HCT116 (cell line): ENCODE results near the gene PTPRF. TPM values are rescaled to one million over a fixed set of nuclear protein-coding genes. Genes with fewer than 3 reads are reported as not detected.

Experiments used
- ATAC-seq: fragments of 200-7000 bp; cut with Tn5 transposase; 2 replicates; pipeline ENCODE4 v1.9.1; 2020; ENCODE audit warnings: mild to moderate bottlenecking, moderate library complexity
- BruUV-seq: library from RNA; stranded (reverse); fragments of 400-500 nt; replicated peaks from 2 replicates; lab custom pipeline; 2021; lab: Mats Ljungman, UMichigan
- CTCF ChIA-PET: fragments of 300-600 bp; sonication (Branson Sonifier 250); formaldehyde crosslinking; loops from one replicate; lab custom pipeline; 2021; ENCODE audit warnings: antibody characterized with exemption; lab: Charles Lee
- POLR2A ChIA-PET: fragments of 300-600, 350-600 bp; sonication (Branson Sonifier 250); formaldehyde crosslinking; loops from one replicate; lab custom pipeline; 2021; ENCODE audit warnings: antibody characterized with exemption; lab: Charles Lee
- RAD21 ChIA-PET, 2 experiments: fragments of 300-600 bp; sonication (Branson Sonifier 250); formaldehyde crosslinking; loops; one replicate each; lab custom pipeline; 2023; ENCODE audit warnings: low total read pairs in 2 of 2; ENCODE audit not compliant: uncharacterized antibody in 2 of 2, unreplicated experiment in 2 of 2, low non-redundant PET in 1 of 2; lab: Charles Lee
- DNase-seq: peaks from one replicate; pipeline ENCODE4 v3.0.0-alpha.2; 2010; ENCODE audit warnings: low read depth, low spot score
- H2AFZ ChIP-seq: fragments of 200-600 bp; shearing (Covaris generic), sonication (generic); 2 replicates; pipeline ENCODE4 v1.6.1; 2017; ENCODE audit warnings: low read depth, mixed run types, mixed read lengths, antibody characterized with exemption, low read length; ENCODE audit not compliant: poor library complexity, severe bottlenecking
- H3K27ac ChIP-seq: 2 replicates; pipeline ENCODE4 v1.5.1; 2012; ENCODE audit warnings: low read depth, low read length
- H3K27me3 ChIP-seq: fragments of 200-600 bp; sonication (generic); 2 replicates; pipeline ENCODE4 v1.6.1; 2016; ENCODE audit warnings: mixed run types, low read length, mixed read lengths; ENCODE audit not compliant: insufficient read depth
- H3K36me3 ChIP-seq, 2 experiments: fragments of 200-500 bp in 1 of 2; fragments of 200-600 bp in 1 of 2; sonication (Bioruptor generic) in 1 of 2; sonication (generic) in 1 of 2; 2 replicates each; pipeline versions ENCODE4 v1.5.1 to v1.6.1; 2014 to 2016; ENCODE audit warnings: low read length in 2 of 2, inconsistent platforms in 1 of 2, mixed read lengths in 1 of 2, mixed run types in 1 of 2; ENCODE audit not compliant: insufficient read depth in 2 of 2, control insufficient read depth in 1 of 2
- H3K4me1 ChIP-seq, 2 experiments: fragments of 200-600 bp in 1 of 2; sonication (generic) in 1 of 2; 2 replicates each; pipeline versions ENCODE4 v1.5.1 to v1.6.1; 2012 to 2017; ENCODE audit warnings: low read length in 2 of 2, inconsistent platforms in 1 of 2, mild to moderate bottlenecking in 1 of 2, mixed read lengths in 1 of 2, mixed run types in 1 of 2, moderate library complexity in 1 of 2; ENCODE audit not compliant: insufficient read depth in 2 of 2, control insufficient read depth in 1 of 2
- H3K4me2 ChIP-seq: fragments of 200-600 bp; sonication (generic); 2 replicates; pipeline ENCODE4 v1.6.1; 2017; ENCODE audit warnings: mixed run types, low read length, mixed read lengths
- H3K4me3 ChIP-seq, 2 experiments: fragments of 200-600 bp in 1 of 2; sonication (generic) in 1 of 2; replicated peaks in 1 of 2; 2 replicates each; pipeline ENCODE4 v1.5.1; 2011 to 2016; ENCODE audit warnings: low read length in 2 of 2, control low read depth in 1 of 2, low read depth in 1 of 2, mild to moderate bottlenecking in 1 of 2, mixed read lengths in 1 of 2, mixed run types in 1 of 2
- H3K79me2 ChIP-seq: fragments of 200-600 bp; sonication (generic); 2 replicates; pipeline ENCODE4 v1.6.1; 2017; ENCODE audit warnings: mild to moderate bottlenecking, mixed run types, low read length, moderate library complexity, mixed read lengths; ENCODE audit not compliant: insufficient read depth
- H3K9ac ChIP-seq: fragments of 200-600 bp; sonication (generic); 2 replicates; pipeline ENCODE4 v1.6.1; 2016; ENCODE audit warnings: low read length, mixed read lengths
- H3K9me2 ChIP-seq: fragments of 200-600 bp; sonication (generic), shearing (Covaris generic); 2 replicates; pipeline ENCODE4 v1.6.1; 2017; ENCODE audit warnings: mixed run types, mild to moderate bottlenecking, moderate library complexity; ENCODE audit not compliant: insufficient read depth
- H3K9me3 ChIP-seq, 2 experiments: fragments of 200-500 bp in 1 of 2; fragments of 200-600 bp in 1 of 2; sonication (Bioruptor generic) in 1 of 2; sonication (generic) in 1 of 2; 2 replicates each; pipeline ENCODE4 v1.6.1; 2014 to 2017; ENCODE audit warnings: low read length in 2 of 2, mixed read lengths in 2 of 2, inconsistent platforms in 1 of 2, low read depth in 1 of 2, mild to moderate bottlenecking in 1 of 2, mixed run types in 1 of 2, moderate library complexity in 1 of 2; ENCODE audit not compliant: control insufficient read depth in 1 of 2, insufficient read depth in 1 of 2
- H4K20me1 ChIP-seq: fragments of 200-600 bp; sonication (generic), shearing (Covaris generic); 2 replicates; pipeline ENCODE4 v1.6.1; 2017; ENCODE audit warnings: mixed run types, mild to moderate bottlenecking, moderate library complexity; ENCODE audit not compliant: insufficient read depth
- CBX3 ChIP-seq: IDR thresholded peaks from 2 replicates; pipeline ENCODE4 v1.6.1; 2012; ENCODE audit warnings: low read depth
- CEBPB ChIP-seq: IDR thresholded peaks from 2 replicates; pipeline ENCODE4 v1.6.1; 2012; ENCODE audit warnings: low read depth
- EGR1 ChIP-seq: IDR thresholded peaks from 2 replicates; pipeline ENCODE4 v1.6.1; 2012; ENCODE audit warnings: low read depth
- ELF1 ChIP-seq: IDR thresholded peaks from 2 replicates; pipeline ENCODE4 v1.6.1; 2012; ENCODE audit warnings: low read depth, borderline replicate concordance
- EZH2 ChIP-seq: fragments of 200-600 bp; sonication (generic); IDR thresholded peaks from 2 replicates; pipeline ENCODE4 v1.6.1; 2017; ENCODE audit warnings: antibody characterized with exemption, mixed run types
- EZH2phosphoT487 ChIP-seq: fragments of 200-600 bp; IDR thresholded peaks from 2 replicates; pipeline ENCODE4 v1.6.1; 2018; ENCODE audit warnings: antibody characterized with exemption, borderline replicate concordance
- FOSL1 ChIP-seq: IDR thresholded peaks from 2 replicates; pipeline ENCODE4 v1.6.1; 2012; ENCODE audit warnings: low read depth
- JUND ChIP-seq: IDR thresholded peaks from 2 replicates; pipeline ENCODE4 v1.6.1; 2012
- MAX ChIP-seq: IDR thresholded peaks from 2 replicates; pipeline ENCODE4 v1.6.1; 2012
- POLR2AphosphoS5 ChIP-seq: IDR thresholded peaks from 2 replicates; pipeline ENCODE4 v1.6.1; 2011; ENCODE audit warnings: mild to moderate bottlenecking, low read depth, low read length, moderate library complexity
- RAD21 ChIP-seq: IDR thresholded peaks from 2 replicates; pipeline ENCODE4 v1.6.1; 2012; ENCODE audit warnings: low read depth, mild to moderate bottlenecking
- REST ChIP-seq: IDR thresholded peaks from 2 replicates; pipeline ENCODE4 v1.6.1; 2012; ENCODE audit warnings: low read depth
- SIN3A ChIP-seq: IDR thresholded peaks from 2 replicates; pipeline ENCODE4 v1.6.1; 2012; ENCODE audit warnings: low read depth
- SP1 ChIP-seq: IDR thresholded peaks from 2 replicates; pipeline ENCODE4 v1.6.1; 2012; ENCODE audit warnings: low read depth
- SRF ChIP-seq: IDR thresholded peaks from 2 replicates; pipeline ENCODE4 v1.6.1; 2012; ENCODE audit warnings: low read depth
- TCF7L2 ChIP-seq: IDR thresholded peaks from 2 replicates; pipeline ENCODE4 v1.7.0; 2011; ENCODE audit warnings: borderline replicate concordance, inconsistent platforms; ENCODE audit not compliant: insufficient read depth, insufficient read length; ENCODE audit errors: extremely low read depth
- ZBTB33 ChIP-seq: IDR thresholded peaks from 2 replicates; pipeline ENCODE4 v1.6.1; 2011; ENCODE audit warnings: mild to moderate bottlenecking, low read length, moderate library complexity; ENCODE audit not compliant: insufficient replicate concordance; ENCODE audit errors: extremely low read depth
- ZFX ChIP-seq: fragments of 450-650 bp; IDR thresholded peaks from 2 replicates; pipeline ENCODE4 v1.6.1; 2017
- intact Hi-C: fragments of 100-400 bp; cut with micrococcal nuclease; formaldehyde crosslinking; loops from 2 replicates; pipeline ENCODE4 v1.10.0; 2022
- total RNA-seq: library from RNA; stranded (reverse); gene quantifications from one replicate; pipeline ENCODE4 v1.2.1, GENCODE V29; 2021; ENCODE audit not compliant: unreplicated experiment

The PTPRF gene
- total RNA-seq, 1 experiment from 2014 or later, result 224 TPM

GRCh38 chr1:43604192-43604591, 73.5 kb downstream of the PTPRF start:
- Histone ChIP-seq H4K20me1 (no peaks in the 10 kb centered on the region), H3K27ac (no peak overlapping the region), H3K9me3 (no peaks in the 10 kb centered on the region), H3K4me1 (no peaks in the 10 kb centered on the region), H3K9me2 (no peaks in the 10 kb centered on the region), H3K27me3 (no peaks in the 10 kb centered on the region), H3K79me2 (no peaks in the 10 kb centered on the region), H3K4me2 (no peak overlapping the region), H2AFZ (no peak overlapping the region), H3K9ac (no peak overlapping the region), H3K36me3 (peaks cover 36 to 44% of the 10 kb centered on the region in 2 experiments; a peak in 3 of 4 replicates), H3K4me3 (no peak overlapping the region)
- intact Hi-C loops, result no loop called here
- CTCF ChIA-PET, result no interaction called here
- ATAC-seq (no peak), DNase-seq (no peak)
- TF ChIP-seq SP1, result no peak
- TF ChIP-seq MAX, result no peak
- no peak for TF ChIP-seq CBX3
- no peak for TF ChIP-seq EZH2phosphoT487
- TF ChIP-seq REST, result no peak
- TF ChIP-seq FOSL1, result no peak
- TF ChIP-seq SRF, result no peak
- TF ChIP-seq JUND, result no peak
- no peak for TF ChIP-seq EGR1
- no peak for TF ChIP-seq ZFX
- no peak for TF ChIP-seq RAD21
- no peak for TF ChIP-seq CEBPB
- no peak for TF ChIP-seq ELF1
- no peak for TF ChIP-seq POLR2AphosphoS5
- TF ChIP-seq TCF7L2, result no peak
- no peak for TF ChIP-seq ZBTB33
- TF ChIP-seq EZH2, result no peak
- no peak for TF ChIP-seq SIN3A
- no TSS peak for BruUV-seq
- RAD21 ChIA-PET, result no interaction called here
- POLR2A ChIA-PET, result no interaction called here
